Heart left ventricle (tissue), 13 donors: Measurements from ENCODE around the gene ADGRL3.

Source experiments
- POLR2A ChIP-seq, 2 donors: fragments of 450-650 bp; IDR thresholded peaks; one replicate each; pipeline ENCODE4 v1.6.1; 2017; ENCODE audit warnings: antibody characterized with exemption in 2 of 2, mild to moderate bottlenecking in 2 of 2, moderate library complexity in 2 of 2
- TF ChIP-seq, protein P1 (sequence below), 12 donors: fragments of 200-600 bp; sonication (generic) in 4 of 12; IDR thresholded peaks; one replicate each; pipeline versions ENCODE4 v1.5.0 to v1.8.0; 2018 to 2022; ENCODE audit warnings: antibody characterized with exemption in 12 of 12, mild to moderate bottlenecking in 5 of 12
- donor health status: ischemic (EF 13 %, LVEDD 7.1; RV severe dilation, severe dysfunction).
- donor health status: DM: no; HTN: yes; CAD: no.
- donor health status: DM: no; HTN: no; CAD: no.
- donor health status: ischemic (EF 25% LVEDD 6.9; RV normal size, moderate dysfunction).
- donor health status: ischemic (EF 25% LVEDD 5.7; RV mildly dilated, moderate dysfunction).
- donor health status: ischemic (EF 35%, LVEDD 5.7; RV mildly dilated, moderate dysfunction).
- donor health status: nonischemic (EF 11% LVEDD 7.7; RV severe dilation, severe dysfunction).
- donor health status: DM: yes; HTN: yes; CAD: no.
- donor health status: PGD.
- donor health status: ischemic (EF 29% LVEDD 5.4; RV normal size, mild dysfunction).
- donor health status: nonischemic (EF 23%, LVEDD 6.1; RV moderate dilation, normal function).

DNA sequence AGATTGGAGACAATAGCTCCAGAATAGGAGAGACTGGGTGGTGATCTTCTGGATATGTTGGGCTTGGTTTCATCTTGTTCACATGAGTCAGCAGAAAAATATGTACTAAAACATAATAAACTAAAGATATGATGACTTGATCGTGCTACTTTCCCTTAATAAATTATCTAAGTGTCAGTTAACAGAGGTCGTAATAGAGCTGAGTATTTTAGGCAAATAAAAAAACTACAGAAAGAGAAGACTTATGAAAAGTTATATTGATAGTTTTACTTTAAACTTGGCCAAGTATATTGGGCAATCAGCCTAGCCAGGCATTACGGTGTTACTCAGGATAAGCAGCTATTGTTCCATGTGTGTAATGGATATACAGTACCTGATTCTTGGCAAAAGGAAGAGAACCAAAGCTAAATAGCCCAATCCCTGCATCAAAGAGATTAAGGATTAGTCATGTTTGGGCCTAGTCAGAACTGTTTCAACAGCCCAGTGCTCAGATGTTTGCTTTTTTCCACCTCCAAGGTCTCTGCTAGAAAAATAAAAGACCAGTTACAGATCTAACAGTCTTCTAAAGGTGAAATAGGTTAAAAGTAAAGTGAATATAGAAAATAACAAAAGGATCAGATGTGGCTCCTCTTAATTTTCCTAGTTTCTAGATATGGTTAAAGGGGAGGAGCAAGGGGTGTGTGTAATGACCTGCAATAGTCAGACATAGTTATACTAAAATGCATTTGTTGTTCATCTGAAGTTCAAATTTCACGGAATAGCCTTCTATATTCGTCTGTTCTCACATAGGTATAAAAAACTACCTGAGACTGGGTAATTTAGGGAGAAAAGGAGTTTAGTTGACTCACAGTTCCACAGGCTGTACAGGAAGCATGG, 262.6 kb downstream of the ADGRL3 start:
- TF ChIP-seq, protein P1, sequence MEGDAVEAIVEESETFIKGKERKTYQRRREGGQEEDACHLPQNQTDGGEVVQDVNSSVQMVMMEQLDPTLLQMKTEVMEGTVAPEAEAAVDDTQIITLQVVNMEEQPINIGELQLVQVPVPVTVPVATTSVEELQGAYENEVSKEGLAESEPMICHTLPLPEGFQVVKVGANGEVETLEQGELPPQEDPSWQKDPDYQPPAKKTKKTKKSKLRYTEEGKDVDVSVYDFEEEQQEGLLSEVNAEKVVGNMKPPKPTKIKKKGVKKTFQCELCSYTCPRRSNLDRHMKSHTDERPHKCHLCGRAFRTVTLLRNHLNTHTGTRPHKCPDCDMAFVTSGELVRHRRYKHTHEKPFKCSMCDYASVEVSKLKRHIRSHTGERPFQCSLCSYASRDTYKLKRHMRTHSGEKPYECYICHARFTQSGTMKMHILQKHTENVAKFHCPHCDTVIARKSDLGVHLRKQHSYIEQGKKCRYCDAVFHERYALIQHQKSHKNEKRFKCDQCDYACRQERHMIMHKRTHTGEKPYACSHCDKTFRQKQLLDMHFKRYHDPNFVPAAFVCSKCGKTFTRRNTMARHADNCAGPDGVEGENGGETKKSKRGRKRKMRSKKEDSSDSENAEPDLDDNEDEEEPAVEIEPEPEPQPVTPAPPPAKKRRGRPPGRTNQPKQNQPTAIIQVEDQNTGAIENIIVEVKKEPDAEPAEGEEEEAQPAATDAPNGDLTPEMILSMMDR (IDR thresholded peaks at IDR 0.05) = no peak
- TF ChIP-seq POLR2A (IDR thresholded peaks at IDR 0.05) = no peak
